HL-60 (cell line): Measurements from ENCODE around the gene LRRK1.

Source experiments
- DNase-seq, 2 experiments: peaks; one replicate each; pipeline ENCODE4 v3.0.0-alpha.2; 2010 to 2020; ENCODE audit warnings: low read depth in 1 of 2, low spot score in 1 of 2
- H3K27ac ChIP-seq: fragments of 250-450 bp; sonication (Bioruptor Pico); replicated peaks from 2 replicates; pipeline ENCODE4 v1.5.1; 2020; ENCODE audit warnings: mild to moderate bottlenecking, moderate library complexity
- H3K27me3 ChIP-seq: fragments of 250-450 bp; sonication (Bioruptor Pico); 2 replicates; pipeline ENCODE4 v1.5.1; 2021; ENCODE audit warnings: mild to moderate bottlenecking, moderate library complexity; ENCODE audit not compliant: insufficient read depth, poor library complexity, severe bottlenecking
- H3K4me3 ChIP-seq: replicated peaks from 2 replicates; pipeline ENCODE4 v1.5.1; 2011; ENCODE audit warnings: mild to moderate bottlenecking, control low read depth, low read length; ENCODE audit not compliant: insufficient read depth
- GABPA ChIP-seq: IDR thresholded peaks from 2 replicates; pipeline ENCODE4 v1.6.1; 2012; ENCODE audit warnings: low read depth
- POLR2AphosphoS5 ChIP-seq: IDR thresholded peaks from 2 replicates; pipeline ENCODE4 v1.6.1; 2012; ENCODE audit warnings: low read depth
- SPI1 ChIP-seq: IDR thresholded peaks from 2 replicates; pipeline ENCODE4 v1.6.1; 2012; ENCODE audit warnings: low read depth, mild to moderate bottlenecking, borderline replicate concordance
- TF ChIP-seq, protein P1 (sequence below): IDR thresholded peaks from 2 replicates; pipeline ENCODE4 v1.6.1; 2012; ENCODE audit warnings: low read depth; ENCODE audit not compliant: insufficient replicate concordance
- TF ChIP-seq, protein P2 (sequence below): IDR thresholded peaks from one replicate; pipeline ENCODE4 v1.5.1; 2011; ENCODE audit warnings: low read length, control low read depth, inconsistent platforms; ENCODE audit not compliant: insufficient read depth

LRRK1 gene

DNA sequence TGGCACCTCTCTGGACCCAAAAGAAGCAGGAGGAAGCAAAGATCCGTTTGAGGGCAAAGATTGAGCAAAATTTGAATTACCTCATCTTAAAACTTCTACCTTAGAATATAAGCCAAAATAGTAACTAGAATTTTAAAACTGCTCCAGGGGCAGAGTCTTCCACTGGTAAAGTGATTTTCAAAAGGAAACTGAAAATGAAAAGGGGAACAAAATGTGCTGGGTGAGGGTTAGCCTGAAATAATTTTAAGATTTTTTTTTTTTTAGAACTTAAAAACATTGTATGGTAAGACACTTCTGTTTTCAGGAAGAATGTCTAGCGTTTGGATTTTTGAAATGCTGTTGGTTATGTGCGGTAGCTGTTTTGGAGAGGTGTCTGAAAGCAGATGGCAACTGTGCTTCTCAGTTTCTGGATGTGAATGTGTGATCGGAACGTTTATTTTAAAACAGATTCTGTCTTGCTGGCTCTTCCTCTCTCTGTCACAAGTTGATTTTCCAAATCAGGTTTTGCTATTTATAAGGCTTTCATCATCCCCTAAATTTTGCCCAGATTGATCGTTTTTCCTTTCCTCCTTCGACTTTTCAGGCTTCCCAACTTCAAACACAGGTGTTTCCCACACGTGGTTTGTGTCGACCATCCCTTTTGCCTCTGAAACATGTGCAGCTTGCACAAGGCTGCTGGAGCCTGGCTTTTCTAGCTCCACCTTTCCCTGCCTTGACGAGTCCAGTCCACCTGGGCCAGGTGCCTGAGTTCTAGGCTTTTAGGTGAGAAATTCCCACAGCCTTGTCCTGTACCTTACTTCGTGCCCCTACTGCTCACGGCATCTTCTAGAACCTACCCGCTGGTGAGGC lies 3.3 kb downstream of the LRRK1 start:
- peak overlapping the region; percentile 45 for H3K27ac ChIP-seq
- peak overlapping the region; percentile 20 for H3K4me3 ChIP-seq
- H3K27me3 ChIP-seq, result no peaks in the 10 kb centered on the region
- DNase-seq, result peak in 1 of 2 experiments; percentile 60
- TF ChIP-seq POLR2AphosphoS5, result no peak
- TF ChIP-seq, protein P1, sequence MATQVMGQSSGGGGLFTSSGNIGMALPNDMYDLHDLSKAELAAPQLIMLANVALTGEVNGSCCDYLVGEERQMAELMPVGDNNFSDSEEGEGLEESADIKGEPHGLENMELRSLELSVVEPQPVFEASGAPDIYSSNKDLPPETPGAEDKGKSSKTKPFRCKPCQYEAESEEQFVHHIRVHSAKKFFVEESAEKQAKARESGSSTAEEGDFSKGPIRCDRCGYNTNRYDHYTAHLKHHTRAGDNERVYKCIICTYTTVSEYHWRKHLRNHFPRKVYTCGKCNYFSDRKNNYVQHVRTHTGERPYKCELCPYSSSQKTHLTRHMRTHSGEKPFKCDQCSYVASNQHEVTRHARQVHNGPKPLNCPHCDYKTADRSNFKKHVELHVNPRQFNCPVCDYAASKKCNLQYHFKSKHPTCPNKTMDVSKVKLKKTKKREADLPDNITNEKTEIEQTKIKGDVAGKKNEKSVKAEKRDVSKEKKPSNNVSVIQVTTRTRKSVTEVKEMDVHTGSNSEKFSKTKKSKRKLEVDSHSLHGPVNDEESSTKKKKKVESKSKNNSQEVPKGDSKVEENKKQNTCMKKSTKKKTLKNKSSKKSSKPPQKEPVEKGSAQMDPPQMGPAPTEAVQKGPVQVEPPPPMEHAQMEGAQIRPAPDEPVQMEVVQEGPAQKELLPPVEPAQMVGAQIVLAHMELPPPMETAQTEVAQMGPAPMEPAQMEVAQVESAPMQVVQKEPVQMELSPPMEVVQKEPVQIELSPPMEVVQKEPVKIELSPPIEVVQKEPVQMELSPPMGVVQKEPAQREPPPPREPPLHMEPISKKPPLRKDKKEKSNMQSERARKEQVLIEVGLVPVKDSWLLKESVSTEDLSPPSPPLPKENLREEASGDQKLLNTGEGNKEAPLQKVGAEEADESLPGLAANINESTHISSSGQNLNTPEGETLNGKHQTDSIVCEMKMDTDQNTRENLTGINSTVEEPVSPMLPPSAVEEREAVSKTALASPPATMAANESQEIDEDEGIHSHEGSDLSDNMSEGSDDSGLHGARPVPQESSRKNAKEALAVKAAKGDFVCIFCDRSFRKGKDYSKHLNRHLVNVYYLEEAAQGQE, result no peak
- TF ChIP-seq, protein P2, sequence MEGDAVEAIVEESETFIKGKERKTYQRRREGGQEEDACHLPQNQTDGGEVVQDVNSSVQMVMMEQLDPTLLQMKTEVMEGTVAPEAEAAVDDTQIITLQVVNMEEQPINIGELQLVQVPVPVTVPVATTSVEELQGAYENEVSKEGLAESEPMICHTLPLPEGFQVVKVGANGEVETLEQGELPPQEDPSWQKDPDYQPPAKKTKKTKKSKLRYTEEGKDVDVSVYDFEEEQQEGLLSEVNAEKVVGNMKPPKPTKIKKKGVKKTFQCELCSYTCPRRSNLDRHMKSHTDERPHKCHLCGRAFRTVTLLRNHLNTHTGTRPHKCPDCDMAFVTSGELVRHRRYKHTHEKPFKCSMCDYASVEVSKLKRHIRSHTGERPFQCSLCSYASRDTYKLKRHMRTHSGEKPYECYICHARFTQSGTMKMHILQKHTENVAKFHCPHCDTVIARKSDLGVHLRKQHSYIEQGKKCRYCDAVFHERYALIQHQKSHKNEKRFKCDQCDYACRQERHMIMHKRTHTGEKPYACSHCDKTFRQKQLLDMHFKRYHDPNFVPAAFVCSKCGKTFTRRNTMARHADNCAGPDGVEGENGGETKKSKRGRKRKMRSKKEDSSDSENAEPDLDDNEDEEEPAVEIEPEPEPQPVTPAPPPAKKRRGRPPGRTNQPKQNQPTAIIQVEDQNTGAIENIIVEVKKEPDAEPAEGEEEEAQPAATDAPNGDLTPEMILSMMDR, result no peak
- TF ChIP-seq SPI1, result no peak
- TF ChIP-seq GABPA, result no peak

DNA sequence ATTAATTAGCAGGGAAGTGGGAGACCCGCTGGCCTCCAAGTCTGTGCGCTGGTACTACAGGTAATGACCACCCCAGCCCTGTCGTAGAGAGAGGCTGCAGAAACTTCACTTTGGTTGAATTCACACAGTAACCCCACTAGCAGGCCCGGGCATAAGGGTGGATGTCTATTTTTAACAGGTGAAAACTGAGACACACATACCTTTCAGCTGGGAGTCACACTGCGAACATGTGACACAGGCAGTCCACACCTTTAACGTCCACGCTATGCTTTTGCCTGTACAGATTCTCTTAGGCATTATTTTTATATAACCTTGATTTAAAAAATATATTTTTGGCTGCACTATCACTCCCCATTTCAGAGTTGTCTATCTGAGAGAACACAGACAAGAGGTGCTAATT lies 3.9 kb downstream of the LRRK1 start:
- DNase-seq, result no peak
- Histone ChIP-seq H3K27me3 (no peaks in the 10 kb centered on the region), H3K4me3 (no peak overlapping the region; the same call in 1 of the 2 replicates), H3K27ac (peak overlapping the region; percentile 45)
- TF ChIP-seq, protein P2, result no peak
- TF ChIP-seq SPI1 (no peak), GABPA (no peak), POLR2AphosphoS5 (no peak)
- TF ChIP-seq, protein P1, result no peak

DNA sequence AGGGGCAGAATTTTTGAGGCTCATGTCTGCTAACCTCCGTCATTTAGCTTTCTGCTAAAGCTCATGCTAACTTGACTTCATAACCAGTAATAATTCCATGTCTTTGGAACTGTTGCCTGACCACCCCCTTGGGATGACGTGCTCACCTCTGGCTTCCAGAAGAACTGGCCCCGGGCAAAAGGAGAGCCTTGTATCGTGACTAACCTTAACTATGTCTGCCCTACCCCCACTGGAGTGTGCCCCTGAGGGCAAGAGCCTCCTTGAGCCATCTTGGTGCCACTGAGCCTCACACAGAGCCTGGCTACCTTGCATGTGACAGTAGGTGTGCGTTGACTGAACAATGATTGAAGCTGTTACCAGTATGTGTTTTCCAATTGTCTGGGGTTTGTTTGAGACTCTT lies 4.7 kb downstream of the LRRK1 start:
- H3K4me3 ChIP-seq, result no peak overlapping the region
- no peak overlapping the region for H3K27ac ChIP-seq
- no peaks in the 10 kb centered on the region for H3K27me3 ChIP-seq
- no peak for TF ChIP-seq SPI1
- TF ChIP-seq, protein P2, result no peak
- no peak for TF ChIP-seq GABPA
- TF ChIP-seq POLR2AphosphoS5, result no peak
- DNase-seq, result no peak

DNA sequence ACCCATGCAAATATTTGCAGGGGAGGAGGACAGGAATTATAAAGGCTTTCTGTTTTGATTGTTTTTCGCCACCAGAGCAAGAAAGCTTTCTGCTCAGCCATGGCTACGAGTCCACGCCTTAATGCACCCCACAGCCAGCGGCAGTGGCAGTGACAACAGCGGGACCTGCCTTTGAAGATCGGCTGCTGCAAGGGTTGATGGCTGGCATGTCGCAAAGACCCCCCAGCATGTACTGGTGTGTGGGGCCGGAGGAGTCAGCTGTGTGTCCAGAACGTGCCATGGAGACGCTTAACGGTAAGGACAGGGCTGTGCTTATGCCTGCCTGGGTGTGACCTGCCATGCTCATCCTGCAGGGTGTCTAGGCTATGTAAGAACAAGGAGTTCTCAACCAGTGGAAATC lies 5.3 kb downstream of the LRRK1 start:
- H3K27me3 ChIP-seq, result no peaks in the 10 kb centered on the region
- TF ChIP-seq, protein P2, result no peak
- TF ChIP-seq POLR2AphosphoS5, result no peak
- no peak for TF ChIP-seq SPI1
- TF ChIP-seq, protein P1, result no peak
- TF ChIP-seq GABPA, result no peak
- no peak overlapping the region for H3K4me3 ChIP-seq
- H3K27ac ChIP-seq, result no peak overlapping the region
- no peak for DNase-seq
